ENCODE data around the gene IRAK3.
A peak's percentile ranks its signal among the peaks of the same experiment; 100 is the strongest.

- TF ChIP-seq CTCF (IDR thresholded peaks at IDR 0.05) (peak in 1 of 5 experiments; percentile 24), EP300 (IDR thresholded peaks at IDR 0.05) (peak in 1 of 2 donors; percentile 34)
Observed at GRCh38 chr12:66149702-66150398, 39.2 kb upstream of the IRAK3 start.
